Activated naive CD4-positive, alpha-beta T cell treated with anti-CD3 and anti-CD28 coated beads, Interleukin-2, amount 10 ng/mL, durations not matched to agents 7 days and 5 days (primary cell): ENCODE results near the gene EIF4G1.

ENCODE experiments used
- CTCF ChIA-PET: fragments of 350-600 bp; sonication (Branson Sonifier 250); formaldehyde crosslinking; loops from one replicate; lab custom pipeline; 2021; ENCODE audit warnings: antibody characterized with exemption; lab: Charles Lee
- DNase-seq: peaks from one replicate; pipeline ENCODE4 v3.0.0-alpha.2; 2020
- H3K27ac Mint-ChIP-seq: one replicate; pipeline ENCODE4 v1.8.0; 2021; ENCODE audit warnings: mild to moderate bottlenecking, moderate library complexity, mixed read lengths
- H3K27me3 Mint-ChIP-seq: one replicate; pipeline ENCODE4 v1.8.0; 2021; ENCODE audit warnings: mild to moderate bottlenecking, mixed read lengths
- H3K36me3 Mint-ChIP-seq: one replicate; pipeline ENCODE4 v1.8.0; 2021; ENCODE audit warnings: mixed read lengths
- H3K4me1 Mint-ChIP-seq: one replicate; pipeline ENCODE4 v1.8.0; 2021; ENCODE audit warnings: mixed read lengths
- H3K4me3 Mint-ChIP-seq: one replicate; pipeline ENCODE4 v1.8.0; 2021; ENCODE audit warnings: mild to moderate bottlenecking, moderate library complexity, mixed read lengths
- H3K9me3 Mint-ChIP-seq: one replicate; pipeline ENCODE4 v1.8.0; 2021; ENCODE audit warnings: mixed read lengths

EIF4G1 gene

DNA sequence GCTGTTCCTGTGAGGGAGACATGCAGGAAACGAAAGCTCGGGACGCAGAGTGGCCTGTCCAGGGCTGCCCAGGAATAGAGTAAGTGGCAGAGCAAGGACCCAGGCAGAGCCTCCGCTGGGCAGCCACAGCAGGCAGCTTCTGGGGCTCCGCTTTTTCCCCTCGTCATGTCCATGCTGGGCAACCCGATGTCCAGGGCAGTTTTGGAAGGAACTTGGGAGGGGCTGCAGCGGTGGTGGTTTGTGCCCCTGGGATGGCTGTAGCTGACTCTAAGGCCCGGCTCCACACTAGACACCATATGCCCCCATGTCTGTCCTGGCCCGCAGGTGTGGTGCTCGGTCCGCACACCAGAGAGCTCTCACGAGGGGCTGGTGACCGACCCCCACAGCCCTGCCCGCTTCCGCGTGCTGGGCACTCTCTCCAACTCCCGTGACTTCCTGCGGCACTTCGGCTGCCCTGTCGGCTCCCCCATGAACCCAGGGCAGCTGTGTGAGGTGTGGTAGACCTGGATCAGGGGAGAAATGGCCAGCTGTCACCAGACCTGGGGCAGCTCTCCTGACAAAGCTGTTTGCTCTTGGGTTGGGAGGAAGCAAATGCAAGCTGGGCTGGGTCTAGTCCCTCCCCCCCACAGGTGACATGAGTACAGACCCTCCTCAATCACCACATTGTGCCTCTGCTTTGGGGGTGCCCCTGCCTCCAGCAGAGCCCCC, 22.5 kb upstream of the EIF4G1 start:
- H3K27me3 Mint-ChIP-seq: peaks cover 43% of the 10 kb centered on the region
- peaks cover 2% of the 10 kb centered on the region for H3K4me1 Mint-ChIP-seq
- H3K4me3 Mint-ChIP-seq: no peak overlapping the region
- CTCF ChIA-PET: interaction anchor here (0.6 to 1.8 kb wide), 3 partner anchors 12 to 64 kb away, joined by 3 to 7 read pairs (median 4); no protein-coding TSS in a partner anchor
- no peak overlapping the region for H3K27ac Mint-ChIP-seq
- H3K9me3 Mint-ChIP-seq: no peaks in the 10 kb centered on the region
- no peaks in the 10 kb centered on the region for H3K36me3 Mint-ChIP-seq
- no peak for DNase-seq

DNA sequence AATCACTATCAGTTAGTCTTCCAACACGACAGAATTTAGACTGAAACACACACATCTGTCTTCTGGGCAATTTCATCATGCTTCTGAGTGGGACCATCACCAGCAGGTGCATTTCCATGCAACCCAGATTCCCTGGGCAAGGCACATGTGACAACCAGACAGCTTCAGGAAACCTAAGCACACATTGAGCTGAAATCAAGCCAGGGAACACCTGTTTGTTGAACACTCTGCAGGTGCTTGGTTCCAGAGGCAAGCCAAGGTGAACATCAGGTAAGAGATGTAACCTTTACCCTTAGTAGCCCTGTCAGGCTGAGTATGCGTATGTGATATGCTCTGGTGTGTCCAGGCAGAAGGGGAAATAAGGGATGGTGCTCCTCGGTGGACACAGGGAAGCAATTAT, 18.6 kb upstream of the EIF4G1 start:
- no peak overlapping the region for H3K27ac Mint-ChIP-seq
- H3K4me3 Mint-ChIP-seq: no peak overlapping the region
- peaks cover 20% of the 10 kb centered on the region for H3K27me3 Mint-ChIP-seq
- H3K4me1 Mint-ChIP-seq: peaks cover 21% of the 10 kb centered on the region
- CTCF ChIA-PET: interaction anchor here (0.6 to 1.3 kb wide), 2 partner anchors 9 to 68 kb away, joined by 3 to 4 read pairs; no protein-coding TSS in a partner anchor
- H3K9me3 Mint-ChIP-seq: no peaks in the 10 kb centered on the region
- H3K36me3 Mint-ChIP-seq: peaks cover 10% of the 10 kb centered on the region
- no peak for DNase-seq

DNA sequence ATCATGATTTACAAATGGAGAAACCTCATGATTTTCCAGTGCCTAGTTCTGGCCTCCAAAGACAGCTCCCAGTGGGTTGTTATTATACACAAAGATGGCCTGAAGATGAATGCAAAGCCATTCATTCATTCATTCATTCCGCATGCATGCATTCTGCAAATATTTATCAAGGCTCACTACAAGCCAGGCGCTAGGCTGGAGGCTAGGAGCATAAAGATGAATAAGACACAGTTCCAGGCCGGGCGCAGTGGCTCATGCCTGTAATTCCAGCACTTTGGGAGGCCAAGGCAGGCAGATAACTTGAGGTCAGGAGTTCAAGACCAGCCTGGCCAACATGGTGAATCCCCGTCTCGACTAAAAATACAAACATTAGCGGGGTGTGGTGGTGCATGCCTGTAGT, 17.8 kb upstream of the EIF4G1 start:
- DNase-seq: no peak
- Mint-ChIP-seq H3K36me3 (peaks cover 17% of the 10 kb centered on the region), H3K27ac (no peak overlapping the region), H3K9me3 (no peaks in the 10 kb centered on the region), H3K27me3 (peaks cover 17% of the 10 kb centered on the region), H3K4me1 (peaks cover 23% of the 10 kb centered on the region), H3K4me3 (no peak overlapping the region)
- CTCF ChIA-PET: interaction anchor here (0.7 to 1.3 kb wide), 2 partner anchors 69 to 411 kb away, joined by 3 to 4 read pairs; no protein-coding TSS in a partner anchor

DNA sequence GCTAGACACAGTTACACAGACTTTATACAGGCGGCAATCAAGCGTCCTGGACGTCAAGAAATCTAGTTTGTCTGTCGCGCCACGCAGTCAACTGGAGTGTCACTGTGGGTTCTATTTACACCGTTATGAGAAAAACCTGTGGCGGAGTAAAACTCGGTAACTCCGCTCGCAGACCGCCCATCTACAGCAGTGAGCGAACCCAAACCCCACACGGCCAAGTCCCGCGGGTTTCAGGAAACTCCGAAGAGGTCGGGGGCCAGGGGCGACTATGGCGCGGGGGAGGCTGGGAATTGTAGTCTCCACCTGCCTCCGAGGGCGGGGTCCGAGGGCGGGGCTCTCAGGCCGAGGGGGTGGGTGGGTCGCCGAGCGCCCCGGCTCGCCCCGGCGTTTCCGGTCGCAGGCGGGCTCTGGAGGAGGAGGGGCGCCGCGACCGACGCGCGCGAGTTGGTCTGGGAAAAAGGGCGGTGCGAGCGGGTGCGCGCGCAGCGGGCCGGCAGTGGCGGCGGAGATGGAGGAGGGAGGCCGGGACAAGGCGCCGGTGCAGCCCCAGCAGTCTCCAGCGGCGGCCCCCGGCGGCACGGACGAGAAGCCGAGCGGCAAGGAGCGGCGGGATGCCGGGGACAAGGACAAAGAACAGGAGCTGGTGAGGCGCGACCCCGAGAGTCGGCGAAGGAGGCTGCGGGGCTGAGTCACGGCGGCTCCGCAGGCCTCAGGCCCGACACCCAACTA, 15.5 kb upstream of the EIF4G1 start, which contains the start of gene PSMD2:
TSS of gene PSMD2 (plus strand) at position 483 of the 729 bp plus-strand sequence. CDS start at position 509, 26 bp downstream.
- Mint-ChIP-seq H3K27me3 (peaks cover 7% of the 10 kb centered on the region), H3K27ac (peak within 1 kb of the TSS; percentile 90), H3K36me3 (peaks cover 32% of the 10 kb centered on the region), H3K4me3 (peak within 1 kb of the TSS; percentile 91), H3K9me3 (no peaks in the 10 kb centered on the region), H3K4me1 (peaks cover 26% of the 10 kb centered on the region)
- DNase-seq: peak; percentile 99
- CTCF ChIA-PET: interaction anchor here (0.9 to 1.8 kb wide), 2 partner anchors 12 to 72 kb away, joined by 3 to 4 read pairs; no protein-coding TSS in a partner anchor

DNA sequence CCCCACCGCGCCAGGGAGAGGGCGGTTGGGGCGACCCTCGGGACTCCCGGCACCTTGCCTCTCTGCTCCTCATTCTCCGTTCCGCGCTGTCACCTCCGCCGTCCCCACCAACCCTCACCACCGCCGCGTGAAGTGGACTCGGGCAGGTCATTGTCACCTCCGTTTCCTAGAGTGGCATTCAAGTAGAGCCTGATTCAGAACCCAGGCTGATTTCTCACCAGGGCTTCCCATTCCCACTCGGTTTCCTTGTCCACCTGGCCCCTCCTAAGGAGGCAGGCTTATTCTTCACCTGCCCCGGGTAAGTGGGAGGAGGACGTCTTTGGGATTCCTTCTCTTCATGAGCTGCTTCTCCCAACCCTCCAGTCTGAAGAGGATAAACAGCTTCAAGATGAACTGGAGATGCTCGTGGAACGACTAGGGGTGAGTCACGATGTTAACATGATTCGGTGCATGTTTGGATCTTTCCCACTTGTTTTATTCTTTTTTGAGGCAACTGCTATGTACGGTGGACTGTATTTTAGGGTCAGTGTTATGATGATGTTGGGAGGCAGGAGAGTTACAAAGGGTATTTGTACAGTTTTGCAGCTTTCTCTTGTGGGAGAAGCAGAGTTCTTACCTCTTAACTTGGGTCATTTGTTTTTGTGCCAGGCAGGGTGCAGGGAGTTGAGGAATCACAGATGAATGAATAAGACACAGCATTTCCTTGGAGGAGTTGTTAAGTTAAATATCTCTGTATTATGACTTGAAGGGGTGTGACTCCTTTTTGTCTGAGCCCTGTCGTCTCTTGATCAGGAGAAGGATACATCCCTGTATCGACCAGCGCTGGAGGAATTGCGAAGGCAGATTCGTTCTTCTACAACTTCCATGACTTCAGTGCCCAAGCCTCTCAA, 14.7 kb upstream of the EIF4G1 start:
- H3K27ac Mint-ChIP-seq: peak overlapping the region; percentile 84
- DNase-seq: no peak
- CTCF ChIA-PET: interaction anchor here (0.9 kb wide), 1 partner anchor 13 kb away, joined by 3 read pairs; no protein-coding TSS in a partner anchor
- H3K4me3 Mint-ChIP-seq: peak overlapping the region; percentile 91
- H3K27me3 Mint-ChIP-seq: peaks cover 4% of the 10 kb centered on the region
- H3K9me3 Mint-ChIP-seq: no peaks in the 10 kb centered on the region
- peaks cover 40% of the 10 kb centered on the region for H3K36me3 Mint-ChIP-seq
- peaks cover 26% of the 10 kb centered on the region for H3K4me1 Mint-ChIP-seq

DNA sequence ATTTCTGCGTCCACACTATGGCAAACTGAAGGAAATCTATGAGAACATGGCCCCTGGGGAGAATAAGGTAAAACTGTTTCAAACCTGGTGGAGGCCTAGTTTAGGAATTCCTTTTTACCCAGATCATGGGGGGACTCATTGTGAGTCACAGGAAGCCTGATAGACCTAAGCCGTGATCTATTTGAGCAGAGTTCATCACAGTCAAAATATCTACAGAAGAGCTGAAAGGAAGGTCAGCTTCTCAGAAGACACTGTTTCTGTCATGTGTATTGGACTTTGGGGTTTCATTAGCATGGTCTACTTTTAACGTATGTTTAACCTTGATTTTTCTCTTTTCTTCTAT, 14.1 kb upstream of the EIF4G1 start:
- H3K36me3 Mint-ChIP-seq: peaks cover 42% of the 10 kb centered on the region
- peaks cover 26% of the 10 kb centered on the region for H3K4me1 Mint-ChIP-seq
- H3K9me3 Mint-ChIP-seq: no peaks in the 10 kb centered on the region
- no peak for DNase-seq
- CTCF ChIA-PET: no interaction called here
- no peaks in the 10 kb centered on the region for H3K27me3 Mint-ChIP-seq
- H3K4me3 Mint-ChIP-seq: peak overlapping the region; percentile 91
- no peak overlapping the region for H3K27ac Mint-ChIP-seq

DNA sequence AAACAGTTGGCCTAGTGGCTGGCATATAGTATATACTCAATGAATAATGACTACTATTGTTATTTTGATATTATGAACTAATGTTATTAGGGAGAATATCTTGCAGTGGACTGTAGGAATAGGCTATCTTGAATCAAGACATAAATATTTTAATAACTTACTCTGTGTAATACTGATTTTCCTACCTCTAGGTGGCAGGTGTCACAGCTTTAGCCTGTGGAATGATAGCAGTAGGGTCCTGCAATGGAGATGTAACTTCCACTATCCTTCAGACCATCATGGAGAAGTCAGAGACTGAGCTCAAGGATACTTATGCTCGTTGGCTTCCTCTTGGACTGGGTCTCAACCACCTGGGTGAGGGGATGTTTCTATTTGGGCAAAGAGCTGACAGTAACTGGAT, 8.8 kb upstream of the EIF4G1 start:
- H3K36me3 Mint-ChIP-seq: peaks cover 71% of the 10 kb centered on the region
- CTCF ChIA-PET: interaction anchor here (0.7 to 1.3 kb wide), 3 partner anchors 48 to 203 kb away, joined by 3 read pairs; no protein-coding TSS in a partner anchor
- no peak for DNase-seq
- H3K4me3 Mint-ChIP-seq: no peak overlapping the region
- no peaks in the 10 kb centered on the region for H3K9me3 Mint-ChIP-seq
- no peak overlapping the region for H3K27ac Mint-ChIP-seq
- H3K4me1 Mint-ChIP-seq: peaks cover 6% of the 10 kb centered on the region
- H3K27me3 Mint-ChIP-seq: no peaks in the 10 kb centered on the region

DNA sequence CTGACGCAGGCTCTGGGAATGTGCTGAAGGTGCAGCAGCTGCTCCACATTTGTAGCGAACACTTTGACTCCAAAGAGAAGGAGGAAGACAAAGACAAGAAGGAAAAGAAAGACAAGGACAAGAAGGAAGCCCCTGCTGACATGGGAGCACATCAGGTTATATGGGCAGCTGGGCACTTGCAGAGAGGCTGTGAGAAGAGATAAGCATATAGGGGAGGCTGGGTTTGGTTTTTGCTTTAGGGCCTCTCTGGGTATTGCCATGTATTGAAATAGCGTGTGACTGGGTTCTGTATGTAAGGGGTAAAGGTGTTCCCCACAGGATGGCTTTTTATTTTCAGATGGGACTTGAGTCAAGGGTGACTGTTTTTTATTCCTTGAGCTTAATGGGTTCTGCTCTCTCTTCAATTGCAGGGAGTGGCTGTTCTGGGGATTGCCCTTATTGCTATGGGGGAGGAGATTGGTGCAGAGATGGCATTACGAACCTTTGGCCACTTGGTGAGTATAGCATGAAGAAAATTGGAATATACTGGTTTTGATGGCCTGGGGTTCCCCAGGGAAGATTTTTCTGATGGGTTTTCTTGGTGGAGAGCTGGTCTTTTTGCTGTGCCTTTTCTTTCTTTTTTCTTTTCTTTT, 7.9 kb upstream of the EIF4G1 start:
- H3K4me1 Mint-ChIP-seq: peaks cover 4% of the 10 kb centered on the region
- no peak overlapping the region for H3K27ac Mint-ChIP-seq
- no peak for DNase-seq
- H3K4me3 Mint-ChIP-seq: no peak overlapping the region
- CTCF ChIA-PET: interaction anchor here (1.0 to 1.3 kb wide), 2 partner anchors 47 to 130 kb away, joined by 3 read pairs; no protein-coding TSS in a partner anchor
- no peaks in the 10 kb centered on the region for H3K9me3 Mint-ChIP-seq
- peaks cover 64% of the 10 kb centered on the region for H3K36me3 Mint-ChIP-seq
- no peaks in the 10 kb centered on the region for H3K27me3 Mint-ChIP-seq

DNA sequence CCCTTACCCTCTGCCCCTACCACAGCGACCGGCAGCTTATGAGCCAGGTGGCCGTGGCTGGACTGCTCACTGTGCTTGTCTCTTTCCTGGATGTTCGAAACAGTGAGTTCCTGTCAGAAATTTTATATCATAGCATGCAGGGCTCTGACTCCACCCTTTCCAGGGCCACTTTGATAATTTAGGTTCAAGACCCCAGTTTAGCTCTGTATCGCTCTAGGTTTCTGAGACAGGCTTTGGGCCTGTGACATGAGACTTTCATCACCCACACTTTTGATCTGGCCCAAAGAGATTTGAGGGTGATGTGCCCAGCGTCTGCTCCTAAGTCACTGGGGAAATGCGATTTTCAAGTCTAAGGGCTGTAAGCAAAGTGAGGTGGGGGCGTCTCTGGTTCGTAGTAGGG, 6.5 kb upstream of the EIF4G1 start:
- H3K4me3 Mint-ChIP-seq: no peak overlapping the region
- H3K4me1 Mint-ChIP-seq: no peaks in the 10 kb centered on the region
- CTCF ChIA-PET: no interaction called here
- H3K27me3 Mint-ChIP-seq: no peaks in the 10 kb centered on the region
- H3K36me3 Mint-ChIP-seq: peaks cover 54% of the 10 kb centered on the region
- no peaks in the 10 kb centered on the region for H3K9me3 Mint-ChIP-seq
- DNase-seq: no peak
- H3K27ac Mint-ChIP-seq: no peak overlapping the region

DNA sequence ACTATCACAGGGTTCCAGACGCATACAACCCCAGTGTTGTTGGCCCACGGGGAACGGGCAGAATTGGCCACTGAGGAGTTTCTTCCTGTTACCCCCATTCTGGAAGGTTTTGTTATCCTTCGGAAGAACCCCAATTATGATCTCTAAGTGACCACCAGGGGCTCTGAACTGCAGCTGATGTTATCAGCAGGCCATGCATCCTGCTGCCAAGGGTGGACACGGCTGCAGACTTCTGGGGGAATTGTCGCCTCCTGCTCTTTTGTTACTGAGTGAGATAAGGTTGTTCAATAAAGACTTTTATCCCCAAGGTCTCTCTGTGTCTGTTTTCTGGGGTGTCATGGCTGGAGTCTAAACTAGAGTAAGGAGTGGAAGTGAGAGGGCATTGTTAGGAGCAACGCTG, 5.7 kb upstream of the EIF4G1 start:
- Mint-ChIP-seq H3K27me3 (no peaks in the 10 kb centered on the region), H3K4me3 (no peak overlapping the region), H3K4me1 (no peaks in the 10 kb centered on the region), H3K9me3 (no peaks in the 10 kb centered on the region), H3K36me3 (peaks cover 49% of the 10 kb centered on the region), H3K27ac (no peak overlapping the region)
- no peak for DNase-seq
- CTCF ChIA-PET: no interaction called here

DNA sequence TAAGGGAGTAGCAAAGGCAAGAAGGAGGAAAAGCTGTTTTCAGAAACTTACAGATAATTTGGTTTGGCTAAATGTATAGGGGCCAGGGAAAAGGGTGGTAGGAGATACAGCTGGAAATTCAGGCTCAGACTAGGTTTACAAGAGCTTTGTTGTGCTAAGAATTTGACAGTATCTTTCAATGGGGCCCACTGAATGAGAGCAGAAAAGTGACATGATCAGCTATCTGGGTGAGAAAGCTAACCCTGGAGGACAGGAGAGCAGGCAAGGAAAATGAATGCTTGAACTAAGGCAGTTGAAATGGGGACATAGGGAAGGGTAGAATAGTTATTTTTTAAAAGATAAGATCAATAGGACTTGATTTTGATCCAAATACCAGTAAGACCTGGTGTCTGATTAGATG, 2.8 kb upstream of the EIF4G1 start:
- Mint-ChIP-seq H3K4me1 (peaks cover 15% of the 10 kb centered on the region), H3K9me3 (no peaks in the 10 kb centered on the region), H3K4me3 (no peak overlapping the region), H3K36me3 (peaks cover 34% of the 10 kb centered on the region), H3K27me3 (no peaks in the 10 kb centered on the region), H3K27ac (no peak overlapping the region)
- DNase-seq: no peak
- CTCF ChIA-PET: interaction anchor here (0.9 kb wide), 1 partner anchor 42 kb away, joined by 3 read pairs; no protein-coding TSS in a partner anchor

DNA sequence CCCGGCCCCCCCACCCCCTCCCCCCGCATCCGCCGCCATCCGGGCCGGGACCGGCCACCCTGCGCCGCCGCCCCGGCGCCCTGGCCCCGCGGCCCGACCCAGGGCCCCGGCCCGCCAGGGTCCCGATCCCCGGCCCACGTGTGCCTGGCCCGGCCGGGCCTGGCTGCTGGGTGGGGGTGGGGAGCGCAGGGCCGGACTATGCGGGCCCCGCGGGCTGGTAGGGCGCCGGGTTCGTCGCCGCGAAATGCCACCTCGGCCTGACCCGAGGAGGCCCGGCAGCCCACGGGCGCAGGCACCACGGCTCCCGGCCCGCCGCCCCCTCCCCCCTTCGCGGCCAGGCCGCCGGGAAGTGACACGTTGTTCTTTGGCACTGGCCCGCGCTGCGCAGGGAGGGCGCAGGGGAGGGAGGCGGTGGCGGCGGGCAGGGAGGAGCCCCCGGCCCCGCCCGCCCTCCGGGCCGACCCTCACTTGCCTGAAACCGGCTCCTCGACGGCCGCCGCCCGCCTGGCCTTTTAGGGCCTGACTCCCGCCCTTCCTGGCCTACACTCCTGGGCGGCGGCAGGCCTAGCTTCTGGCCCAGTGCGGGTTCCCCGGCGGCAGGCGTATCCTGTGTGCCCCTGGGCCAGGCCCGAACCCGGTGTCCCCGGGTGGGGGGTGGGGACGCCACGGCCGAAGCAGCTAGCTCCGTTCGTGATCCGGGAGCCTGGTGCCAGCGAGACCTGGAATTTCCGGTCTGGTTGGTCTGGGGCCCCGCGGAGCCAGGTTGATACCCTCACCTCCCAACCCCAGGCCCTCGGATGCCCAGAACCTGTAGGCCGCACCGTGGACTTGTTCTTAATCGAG, 515 bp downstream of the EIF4G1 start:
- CTCF ChIA-PET: interaction anchor here (0.7 kb wide), 1 partner anchor 65 kb away, joined by 3 read pairs; the partner anchor contains the start of gene EEF1AKMT4
- DNase-seq: peak; percentile 77
- H3K4me3 Mint-ChIP-seq: peak overlapping the region; percentile 86
- peaks cover 38% of the 10 kb centered on the region for H3K4me1 Mint-ChIP-seq
- peak overlapping the region; percentile 94 for H3K27ac Mint-ChIP-seq
- no peaks in the 10 kb centered on the region for H3K9me3 Mint-ChIP-seq
- no peaks in the 10 kb centered on the region for H3K27me3 Mint-ChIP-seq
- H3K36me3 Mint-ChIP-seq: peaks cover 29% of the 10 kb centered on the region

DNA sequence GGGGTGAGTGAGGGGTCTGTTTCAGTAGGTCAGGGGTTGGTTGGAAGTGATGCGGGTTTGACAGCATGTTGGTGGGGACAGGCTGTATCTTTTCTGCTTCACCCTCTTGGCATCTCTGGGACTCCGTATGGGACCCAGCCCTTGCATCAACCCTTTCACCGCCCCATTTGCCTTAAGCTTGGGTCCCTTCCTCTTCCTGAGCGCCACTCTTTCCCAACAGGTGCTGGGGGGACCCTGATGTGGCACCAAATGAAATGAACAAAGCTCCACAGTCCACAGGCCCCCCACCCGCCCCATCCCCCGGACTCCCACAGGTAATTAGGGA, 1.1 kb downstream of the EIF4G1 start:
- Mint-ChIP-seq H3K9me3 (no peaks in the 10 kb centered on the region), H3K27me3 (no peaks in the 10 kb centered on the region), H3K27ac (peak overlapping the region; percentile 94), H3K4me1 (peaks cover 42% of the 10 kb centered on the region), H3K36me3 (peaks cover 31% of the 10 kb centered on the region), H3K4me3 (peak overlapping the region; percentile 85)
- no peak for DNase-seq
- CTCF ChIA-PET: no interaction called here
